GM18517 (cell line): ENCODE measurements around the gene SOX5.
"Not testable (repeated sequence)": the region's sequence is repeated elsewhere in the genome, so short reads cannot be mapped to it uniquely, and the experiment has no call there.

Source experiments
- ATAC-seq: cut with Tn5 transposase; IDR thresholded peaks from one replicate; pipeline ENCODE4 v1.9.1; 2021; ENCODE audit warnings: mild to moderate bottlenecking, moderate library complexity; ENCODE audit not compliant: unreplicated experiment

The SOX5 gene

DNA sequence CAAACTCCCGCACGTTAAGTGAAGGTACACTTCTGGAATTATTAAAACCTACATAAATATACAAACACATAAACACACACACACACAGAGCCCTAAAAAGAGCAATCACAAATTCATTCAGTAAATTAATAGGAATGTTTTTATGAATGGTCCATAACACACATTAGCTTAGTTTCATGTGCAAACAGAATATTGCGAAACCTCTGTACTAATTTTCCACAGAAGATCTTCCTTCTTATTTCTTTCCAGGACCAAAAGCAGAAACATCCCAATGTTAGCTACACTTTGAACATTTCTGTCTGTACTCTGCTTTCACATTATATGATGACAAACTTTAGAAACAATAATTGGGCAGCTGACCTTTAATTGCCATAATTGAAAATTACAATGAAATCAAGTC is 101.6 kb downstream of the SOX5 start:
- ATAC-seq: no peak

DNA sequence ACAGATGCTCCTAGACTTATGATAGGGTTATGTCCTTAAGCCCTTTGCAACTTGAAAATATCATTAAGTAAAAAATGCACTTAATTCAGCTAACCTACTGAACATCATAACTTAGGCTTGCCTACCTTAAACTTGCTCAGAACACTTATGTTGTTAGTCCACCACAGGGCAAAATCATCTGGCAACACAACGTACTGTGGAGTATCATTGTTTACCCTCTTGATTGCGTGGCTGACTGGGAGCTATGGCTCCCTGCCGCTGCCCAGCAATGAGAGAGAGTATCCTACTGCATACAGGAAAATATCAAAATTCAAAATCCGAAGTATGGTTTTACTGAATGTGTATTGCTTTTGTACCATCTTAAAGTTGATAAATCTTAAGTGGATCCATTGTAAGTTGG is 105.5 kb downstream of the SOX5 start:
- ATAC-seq: no peak

- no peak for ATAC-seq
Observed at GRCh38 chr12:23834076-23834475, 115.4 kb downstream of the SOX5 start.

DNA sequence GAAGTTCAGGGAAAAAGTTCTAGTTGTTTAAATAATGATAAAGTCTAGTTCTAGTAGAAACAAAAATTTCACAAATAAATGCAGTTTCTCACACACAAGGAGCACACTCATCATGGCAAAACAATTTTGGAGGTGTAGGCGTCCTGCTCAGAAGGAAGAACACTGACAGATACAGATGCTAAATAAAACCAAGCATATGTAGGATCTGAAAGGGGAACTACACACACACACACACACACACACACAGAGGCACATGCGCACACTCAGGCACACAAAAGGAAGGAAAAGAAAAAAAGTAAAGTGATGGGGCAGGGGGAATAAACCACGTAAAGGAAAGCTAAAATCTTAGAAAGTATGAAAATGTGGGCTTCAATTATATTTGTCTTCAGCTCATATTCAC is 117.7 kb downstream of the SOX5 start:
- no peak for ATAC-seq

GRCh38 chr12:23830210-23830609 is 119.3 kb downstream of the SOX5 start:
- no peak for ATAC-seq

GRCh38 chr12:23827353-23827752 is 122.1 kb downstream of the SOX5 start:
- no peak for ATAC-seq

DNA sequence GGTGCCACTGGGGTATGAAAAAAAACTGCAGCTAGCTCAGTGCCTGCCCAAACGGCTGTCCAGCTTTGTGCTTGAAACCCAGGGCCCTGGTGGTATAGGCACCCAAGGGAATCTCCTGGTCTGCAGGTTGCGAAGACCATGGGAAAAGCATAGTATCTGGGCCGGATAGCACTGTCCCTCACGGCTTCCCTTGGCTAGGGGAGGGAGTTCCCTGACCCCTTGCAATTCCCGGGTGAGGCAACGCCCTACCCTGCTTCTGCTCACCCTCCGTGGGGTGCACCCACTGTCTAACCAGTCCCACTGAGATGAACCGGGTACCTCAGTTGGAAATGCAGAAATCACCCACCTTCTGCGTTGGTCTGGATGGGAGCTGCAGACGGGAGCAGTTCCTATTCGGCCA is 124.3 kb downstream of the SOX5 start:
- not testable (repeated sequence) for ATAC-seq

DNA sequence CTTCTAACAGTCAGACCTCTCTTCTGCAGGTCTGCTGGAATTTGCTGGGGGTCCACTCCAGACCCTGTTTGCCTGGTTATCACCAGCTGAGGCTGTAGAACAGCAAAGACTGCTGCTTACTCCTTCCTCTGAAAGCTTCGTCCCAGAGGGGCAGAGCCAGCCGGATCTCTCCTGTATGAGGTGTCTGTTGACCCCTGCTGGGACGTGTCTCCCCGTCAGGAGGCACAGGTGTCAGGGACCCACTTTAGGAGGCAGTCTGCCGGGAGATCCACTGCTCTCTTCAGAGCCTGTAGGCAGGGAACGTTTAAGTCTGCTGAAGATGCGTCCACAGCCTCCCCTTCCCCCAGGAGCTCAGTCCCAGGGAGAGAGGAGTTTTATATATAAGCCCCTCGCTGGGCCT is 125.1 kb downstream of the SOX5 start:
- ATAC-seq: no peak

DNA sequence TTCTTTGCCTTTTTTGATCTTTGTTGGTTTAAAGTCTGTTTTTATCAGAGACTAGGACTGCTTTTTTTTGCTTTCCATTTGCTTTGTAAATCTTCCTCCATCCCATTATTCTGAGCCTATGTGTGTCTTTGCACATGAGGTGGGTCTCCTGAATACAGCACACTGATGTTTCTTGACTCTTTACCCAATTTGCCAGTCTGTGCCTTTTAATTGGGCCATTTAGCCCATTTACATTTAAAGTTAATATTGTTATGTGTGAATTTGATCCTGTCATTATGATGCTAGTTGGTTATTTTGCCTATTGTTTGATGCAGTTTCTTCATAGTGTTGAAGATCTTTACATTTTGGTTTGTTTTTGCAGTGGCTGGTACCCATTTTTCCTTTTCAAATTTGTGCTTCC is 126.6 kb downstream of the SOX5 start:
- not testable (repeated sequence) for ATAC-seq

GRCh38 chr12:23817345-23817744 is 132.1 kb downstream of the SOX5 start:
- no peak for ATAC-seq

- ATAC-seq: no peak
Observed at GRCh38 chr12:23816394-23816851, 133.0 kb downstream of the SOX5 start.

GRCh38 chr12:23815810-23816209 is 133.7 kb downstream of the SOX5 start:
- no peak for ATAC-seq

- ATAC-seq: no peak
Observed at GRCh38 chr12:23813206-23813605, 136.3 kb downstream of the SOX5 start.

- ATAC-seq: no peak
Observed at GRCh38 chr12:23810329-23810902, 139.1 kb downstream of the SOX5 start.

GRCh38 chr12:23803540-23803939 is 145.9 kb downstream of the SOX5 start:
- no peak for ATAC-seq

DNA sequence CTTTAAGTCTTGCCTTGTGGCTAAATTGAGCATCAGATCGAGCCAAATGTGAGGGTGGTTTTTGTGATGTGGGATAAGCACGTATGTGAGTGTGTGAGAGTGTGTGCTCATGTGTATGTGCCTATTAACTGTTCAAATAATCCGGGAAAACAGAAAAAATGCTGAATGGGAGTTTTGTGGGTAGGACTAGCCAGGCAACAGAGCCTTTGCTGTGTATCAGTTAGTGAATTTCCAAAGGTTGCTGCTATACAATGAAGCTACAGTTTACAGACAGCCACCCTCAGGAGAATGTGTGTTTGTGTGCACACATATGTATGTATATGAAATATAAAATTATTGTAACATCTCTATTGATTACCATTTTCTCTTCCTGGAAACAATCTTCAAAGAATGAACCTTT is 154.0 kb downstream of the SOX5 start:
- no peak for ATAC-seq

- no peak for ATAC-seq
Observed at GRCh38 chr12:23781118-23781517, 168.4 kb downstream of the SOX5 start.

GRCh38 chr12:23775208-23775607 is 174.3 kb downstream of the SOX5 start:
- ATAC-seq: no peak

- ATAC-seq: no peak
Observed at GRCh38 chr12:23771240-23771949, 178.1 kb downstream of the SOX5 start.

GRCh38 chr12:23770202-23770938 is 179.1 kb downstream of the SOX5 start:
- no peak for ATAC-seq

DNA sequence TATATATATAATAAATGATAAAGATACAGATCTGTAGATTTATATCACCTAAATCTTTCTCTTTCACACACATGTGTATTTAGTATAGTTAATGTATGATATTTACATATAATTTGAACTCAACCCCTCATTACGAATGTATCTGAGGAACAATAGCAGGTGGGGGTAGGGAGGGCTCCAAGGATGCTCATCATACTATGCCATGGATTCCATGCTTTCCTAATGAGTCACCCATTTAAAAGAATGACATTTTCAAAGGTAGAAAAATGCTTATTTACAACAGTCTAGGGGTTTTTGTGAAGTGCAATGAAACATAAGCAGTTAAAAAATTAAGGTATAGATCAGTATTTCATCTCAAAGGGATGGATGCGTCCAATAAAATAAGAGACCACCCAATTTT is 181.6 kb downstream of the SOX5 start:
- ATAC-seq: no peak

DNA sequence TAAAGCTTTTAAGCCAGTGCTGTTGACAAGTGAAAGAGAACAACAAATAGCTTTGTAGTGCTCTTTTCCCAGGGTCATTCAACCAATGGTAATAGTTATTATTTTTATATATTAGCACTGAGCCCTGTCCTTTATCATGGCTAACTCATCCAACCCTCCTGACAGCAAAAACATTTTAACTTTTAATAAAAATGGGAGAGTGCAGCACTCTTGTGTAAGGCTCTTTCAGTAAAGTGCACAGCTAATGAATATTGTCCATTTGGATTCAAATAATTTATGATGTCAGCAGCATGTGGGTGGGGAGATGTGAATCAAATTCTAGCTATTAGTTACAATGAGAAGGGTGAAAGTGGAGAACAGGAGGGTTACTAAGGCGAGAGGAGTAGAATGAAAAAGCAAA is 185.7 kb downstream of the SOX5 start:
- no peak for ATAC-seq
